Measurements from ENCODE around the gene BCAS3.

GRCh38 chr17:61149862-61150362 lies 472.3 kb downstream of the BCAS3 start:
- TF ChIP-seq, protein P1, sequence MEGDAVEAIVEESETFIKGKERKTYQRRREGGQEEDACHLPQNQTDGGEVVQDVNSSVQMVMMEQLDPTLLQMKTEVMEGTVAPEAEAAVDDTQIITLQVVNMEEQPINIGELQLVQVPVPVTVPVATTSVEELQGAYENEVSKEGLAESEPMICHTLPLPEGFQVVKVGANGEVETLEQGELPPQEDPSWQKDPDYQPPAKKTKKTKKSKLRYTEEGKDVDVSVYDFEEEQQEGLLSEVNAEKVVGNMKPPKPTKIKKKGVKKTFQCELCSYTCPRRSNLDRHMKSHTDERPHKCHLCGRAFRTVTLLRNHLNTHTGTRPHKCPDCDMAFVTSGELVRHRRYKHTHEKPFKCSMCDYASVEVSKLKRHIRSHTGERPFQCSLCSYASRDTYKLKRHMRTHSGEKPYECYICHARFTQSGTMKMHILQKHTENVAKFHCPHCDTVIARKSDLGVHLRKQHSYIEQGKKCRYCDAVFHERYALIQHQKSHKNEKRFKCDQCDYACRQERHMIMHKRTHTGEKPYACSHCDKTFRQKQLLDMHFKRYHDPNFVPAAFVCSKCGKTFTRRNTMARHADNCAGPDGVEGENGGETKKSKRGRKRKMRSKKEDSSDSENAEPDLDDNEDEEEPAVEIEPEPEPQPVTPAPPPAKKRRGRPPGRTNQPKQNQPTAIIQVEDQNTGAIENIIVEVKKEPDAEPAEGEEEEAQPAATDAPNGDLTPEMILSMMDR (IDR thresholded peaks at IDR 0.05), result no peak
- no peak for TF ChIP-seq POLR2A (IDR thresholded peaks at IDR 0.05)

Measured in body of pancreas (tissue), 4 donors.